Kidney (tissue), 14 donors: Measurements from ENCODE around the gene CFAP210. TPM values are rescaled to one million over a fixed set of nuclear protein-coding genes. Genes with fewer than 3 reads are reported as not detected.
A peak's percentile ranks its signal among the peaks of the same experiment; 100 is the strongest.

Source experiments
- DNase-seq, 5 donors: peaks; one replicate each; pipeline ENCODE4 v3.0.0-alpha.2; 2013 to 2020
- FAIRE-seq: peaks from 2 replicates; lab custom pipeline; 2012; peaks lifted over from hg19 to GRCh38; lab: Jason Lieb, UNC
- H3K27ac ChIP-seq, 2 donors: one replicate each; pipeline ENCODE4 v1.7.0; 2013; ENCODE audit warnings: low read depth in 2 of 2, low read length in 2 of 2, inconsistent platforms in 1 of 2
- H3K27me3 ChIP-seq: one replicate; pipeline ENCODE4 v1.7.1; 2013; ENCODE audit warnings: low read length, inconsistent platforms; ENCODE audit not compliant: control insufficient read depth, insufficient read depth
- H3K36me3 ChIP-seq, 3 donors: one replicate each; pipeline versions ENCODE4 v1.7.0 to v1.7.1; 2013; ENCODE audit warnings: low read length in 3 of 3, control low read depth in 1 of 3, inconsistent platforms in 1 of 3; ENCODE audit not compliant: insufficient read depth in 3 of 3, control insufficient read depth in 2 of 3
- H3K4me1 ChIP-seq, 3 donors: one replicate each; pipeline versions ENCODE4 v1.7.0 to v1.7.1; 2013; ENCODE audit warnings: low read length in 3 of 3, inconsistent platforms in 1 of 3, low read depth in 1 of 3; ENCODE audit not compliant: control insufficient read depth in 2 of 3, insufficient read depth in 2 of 3
- H3K4me3 ChIP-seq, 3 donors: one replicate each; pipeline versions ENCODE4 v1.7.0 to v1.8.1; 2013; ENCODE audit warnings: low read length in 3 of 3, control low read depth in 1 of 3, inconsistent platforms in 1 of 3
- H3K9ac ChIP-seq, 3 donors: one replicate each; pipeline versions ENCODE4 v1.7.0 to v1.7.1; 2013; ENCODE audit warnings: low read length in 3 of 3, control low read depth in 1 of 3, inconsistent platforms in 1 of 3
- H3K9me3 ChIP-seq, 3 donors: one replicate each; pipeline versions ENCODE4 v1.7.0 to v1.7.1; 2013; ENCODE audit warnings: low read length in 3 of 3, control low read depth in 1 of 3, inconsistent platforms in 1 of 3; ENCODE audit not compliant: control insufficient read depth in 2 of 3, insufficient read depth in 1 of 3
- intact Hi-C: fragments of 100-400 bp; cut with DNase I; formaldehyde crosslinking; loops from one replicate; pipeline ENCODE4 v1.11.1; 2022
- polyA plus RNA-seq: library from polyadenylated mRNA; stranded (reverse); fragments of 350-450 nt; fragmentation: Illumina TruSeq; extraction: RNeasy Lipid Tissue Mini Kit (QIAGEN cat#74804); gene quantifications from one replicate; pipeline ENCODE4 v1.2.3, GENCODE V29; 2014; ENCODE audit warnings: low read depth, low replicate concordance; ENCODE audit not compliant: insufficient read depth
- total RNA-seq: library from RNA; stranded (reverse); fragmentation: NEBNext Ultra II Directional; extraction: Animal tissue kit (Norgen Biotek cat#: 25700); gene quantifications from one replicate; pipeline ENCODE4 v1.2.1, GENCODE V29; 2021
- TF ChIP-seq, protein P1 (sequence below): IDR thresholded peaks from 3 replicates; pipeline ENCODE4 v1.5.1; 2012; ENCODE audit warnings: mild to moderate bottlenecking, moderate library complexity, borderline replicate concordance; ENCODE audit not compliant: insufficient read depth; ENCODE audit errors: extremely low read depth
- donor health status: control.
- donor health status: control.
- donor health status: control.
- donor health status: control.
- donor health status: control.
- donor health status: DM: yes; HTN: yes; CAD: no.
- donor health status: Normal renal cell carcinoma (clear cell type).

CFAP210 gene
- total and polyA plus RNA-seq, 2 donors from 2014 or later = 0.60 to 0.65 TPM

GRCh38 chr2:169717691-169718063 is 23.5 kb upstream of the CFAP210 start:
- FAIRE-seq = no peak

DNA sequence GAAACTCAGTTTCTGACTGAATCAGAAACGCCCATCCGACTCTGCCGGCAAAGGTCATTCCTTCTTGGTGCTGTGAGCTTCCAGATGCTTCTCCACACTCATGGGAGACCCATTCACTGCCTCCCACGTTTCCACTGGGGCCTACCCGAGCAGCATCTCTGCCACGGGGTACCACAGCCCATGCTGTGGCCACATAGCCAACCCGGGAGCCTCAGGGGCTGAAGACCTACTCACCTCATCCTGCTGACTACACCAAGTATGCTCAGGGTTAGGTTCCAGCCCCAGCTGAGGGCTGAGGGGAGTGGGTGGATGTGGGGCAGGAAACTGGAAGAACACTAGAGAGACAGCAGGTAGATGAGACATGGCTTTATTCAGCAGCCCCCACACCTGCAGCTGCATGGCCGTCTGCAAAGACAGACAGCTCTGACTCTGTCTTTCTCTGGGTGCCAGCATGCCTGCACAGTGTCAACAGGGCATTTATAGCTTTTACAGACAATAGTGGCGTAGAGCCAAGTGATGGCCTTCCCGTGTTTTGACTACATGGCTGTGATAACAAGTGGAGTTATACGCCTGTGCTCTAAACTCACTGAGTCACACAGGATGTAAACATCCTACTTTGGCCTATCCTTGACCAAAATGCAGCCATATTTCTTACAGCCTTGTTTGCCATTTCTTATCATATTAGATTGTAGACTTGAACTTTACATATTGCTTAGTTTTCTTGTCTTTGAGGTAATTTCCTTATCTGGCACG is 22.9 kb upstream of the CFAP210 start:
- H3K9me3 ChIP-seq = no peaks in the 10 kb centered on the region
- DNase-seq (no peak), FAIRE-seq (no peak)
- H3K36me3 ChIP-seq = no peaks in the 10 kb centered on the region
- H3K27me3 ChIP-seq = no peaks in the 10 kb centered on the region
- H3K4me1 ChIP-seq = peaks cover 0 to 9% (median 0%) of the 10 kb centered on the region in 3 donors
- no peak overlapping the region for H3K27ac ChIP-seq
- TF ChIP-seq, protein P1, sequence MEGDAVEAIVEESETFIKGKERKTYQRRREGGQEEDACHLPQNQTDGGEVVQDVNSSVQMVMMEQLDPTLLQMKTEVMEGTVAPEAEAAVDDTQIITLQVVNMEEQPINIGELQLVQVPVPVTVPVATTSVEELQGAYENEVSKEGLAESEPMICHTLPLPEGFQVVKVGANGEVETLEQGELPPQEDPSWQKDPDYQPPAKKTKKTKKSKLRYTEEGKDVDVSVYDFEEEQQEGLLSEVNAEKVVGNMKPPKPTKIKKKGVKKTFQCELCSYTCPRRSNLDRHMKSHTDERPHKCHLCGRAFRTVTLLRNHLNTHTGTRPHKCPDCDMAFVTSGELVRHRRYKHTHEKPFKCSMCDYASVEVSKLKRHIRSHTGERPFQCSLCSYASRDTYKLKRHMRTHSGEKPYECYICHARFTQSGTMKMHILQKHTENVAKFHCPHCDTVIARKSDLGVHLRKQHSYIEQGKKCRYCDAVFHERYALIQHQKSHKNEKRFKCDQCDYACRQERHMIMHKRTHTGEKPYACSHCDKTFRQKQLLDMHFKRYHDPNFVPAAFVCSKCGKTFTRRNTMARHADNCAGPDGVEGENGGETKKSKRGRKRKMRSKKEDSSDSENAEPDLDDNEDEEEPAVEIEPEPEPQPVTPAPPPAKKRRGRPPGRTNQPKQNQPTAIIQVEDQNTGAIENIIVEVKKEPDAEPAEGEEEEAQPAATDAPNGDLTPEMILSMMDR = no peak
- H3K9ac ChIP-seq = no peak overlapping the region
- intact Hi-C loops = no loop called here
- H3K4me3 ChIP-seq = no peak overlapping the region

More at GRCh38 chr2:169717691-169718063, 23.5 kb upstream of the CFAP210 start:
- H3K36me3 ChIP-seq = no peaks in the 10 kb centered on the region
- H3K4me3 ChIP-seq = no peak overlapping the region
- peaks cover 0 to 9% (median 0%) of the 10 kb centered on the region in 3 donors for H3K4me1 ChIP-seq
- intact Hi-C loops = no loop called here
- no peak for DNase-seq
- no peak overlapping the region for H3K9ac ChIP-seq
- no peaks in the 10 kb centered on the region for H3K9me3 ChIP-seq
- TF ChIP-seq, protein P1 = no peak
- H3K27ac ChIP-seq = no peak overlapping the region
- H3K27me3 ChIP-seq = no peaks in the 10 kb centered on the region

DNA sequence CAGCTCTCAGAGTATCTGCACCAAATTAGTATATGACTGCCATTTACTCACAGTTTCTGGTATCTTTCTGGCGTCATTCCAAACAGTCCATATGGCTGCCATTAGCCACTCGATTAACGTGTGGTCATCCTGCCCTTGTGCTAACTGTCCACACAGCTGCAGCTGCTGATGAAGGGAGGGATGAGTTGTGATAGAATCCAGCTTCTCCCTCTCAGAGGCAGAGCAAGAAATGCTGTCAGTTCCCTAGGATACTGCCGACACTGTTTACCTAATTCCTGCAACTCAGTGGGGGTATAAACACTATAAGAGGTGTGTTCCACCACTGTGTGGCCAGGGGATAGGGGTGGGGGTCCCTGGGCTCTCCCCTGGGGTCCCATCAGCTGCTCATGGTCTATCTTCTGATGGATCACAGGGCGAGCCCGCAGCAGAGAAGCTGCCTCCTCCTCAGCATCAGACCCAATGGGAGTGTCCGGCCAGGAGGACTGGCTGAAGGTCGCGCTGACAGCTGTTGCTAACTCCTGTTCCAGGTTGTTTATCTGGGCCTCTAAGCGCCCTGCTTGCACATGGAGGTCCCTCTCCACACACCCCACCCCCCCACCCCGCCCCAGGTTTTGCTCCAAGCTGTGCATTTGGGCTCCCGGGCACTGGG is 22.2 kb upstream of the CFAP210 start:
- Histone ChIP-seq H3K27ac (no peak overlapping the region), H3K9me3 (no peaks in the 10 kb centered on the region), H3K36me3 (no peaks in the 10 kb centered on the region), H3K4me3 (no peak overlapping the region), H3K27me3 (no peaks in the 10 kb centered on the region), H3K9ac (no peak overlapping the region), H3K4me1 (peaks cover 0 to 9% (median 0%) of the 10 kb centered on the region in 3 donors)
- TF ChIP-seq, protein P1 = no peak
- no peak for FAIRE-seq
- intact Hi-C loops = no loop called here
- DNase-seq = peak in 4 of 5 donors; percentile 37 to 83 (median 57)
